Ovary (tissue), 9 donors: ENCODE data around the gene ANKRD1. TPM values are rescaled to one million over a fixed set of nuclear protein-coding genes. Genes with fewer than 3 reads are reported as not detected.
A peak's percentile ranks its signal among the peaks of the same experiment; 100 is the strongest.

Source experiments
- DNase-seq, 5 donors: peaks; one replicate each; pipeline ENCODE4 v3.0.0-alpha.2; 2019 to 2020
- H3K27ac ChIP-seq, 2 donors: fragments of 200-600 bp; one replicate each; pipeline versions ENCODE4 v1.5.1 to v1.8.0; 2019 to 2022
- H3K27me3 ChIP-seq: fragments of 200-600 bp; one replicate; pipeline ENCODE4 v1.8.0; 2022
- H3K36me3 ChIP-seq: fragments of 200-600 bp; sonication (generic); one replicate; pipeline ENCODE4 v1.5.1; 2019
- H3K4me1 ChIP-seq: one replicate; pipeline ENCODE4 v1.8.1; 2013; ENCODE audit warnings: mild to moderate bottlenecking, moderate library complexity; ENCODE audit not compliant: insufficient read depth
- H3K4me3 ChIP-seq: fragments of 200-600 bp; sonication (generic); one replicate; pipeline ENCODE4 v1.5.1; 2017
- H3K9me3 ChIP-seq, 2 donors: fragments of 200-600 bp in 1 of 2; sonication (generic) in 1 of 2; one replicate each; pipeline versions ENCODE4 v1.5.1 to v1.8.1; 2013 to 2019; ENCODE audit warnings: mild to moderate bottlenecking in 1 of 2, moderate library complexity in 1 of 2
- CTCF ChIP-seq, 3 donors: fragments of 450-650 bp in 2 of 3; fragments of 200-600 bp in 1 of 3; IDR thresholded peaks; one replicate each; pipeline versions ENCODE4 v1.5.1 to v1.8.0; 2016 to 2022; ENCODE audit warnings: antibody characterized with exemption in 3 of 3, mild to moderate bottlenecking in 1 of 3
- EP300 ChIP-seq: sonication (generic); formaldehyde crosslinking; IDR thresholded peaks from one replicate; pipeline ENCODE4 v1.6.1; 2017; ENCODE audit warnings: antibody characterized with exemption
- POLR2A ChIP-seq: fragments of 450-650 bp; IDR thresholded peaks from one replicate; pipeline ENCODE4 v1.6.1; 2017; ENCODE audit warnings: antibody characterized with exemption, mild to moderate bottlenecking, moderate library complexity
- WGBS, 3 donors: extraction: QIAGEN DNeasy Blood & Tissue Kit in 1 of 3; methylation state at CpG; one replicate each; pipeline versions ENCODE4 v1.1.5 to v1.1.7; 2013 to 2017; 5-methylcytosine and 5-hydroxymethylcytosine counted together
- intact Hi-C, 4 donors: fragments of 100-400 bp; cut with DNase I; formaldehyde crosslinking; loops; one replicate each; pipeline versions ENCODE4 v1.11.0 to v1.15.1; 2022 to 2023
- polyA plus RNA-seq, 2 donors: library from polyadenylated mRNA; stranded (reverse); fragments of 200-250 nt in 1 of 2; fragments of 350-450 nt in 1 of 2; fragmentation: Illumina TruSeq in 1 of 2; extraction: RNeasy Lipid Tissue Mini Kit (QIAGEN cat#74804) in 1 of 2; gene quantifications; one replicate each; pipeline ENCODE4 v1.2.3, GENCODE V29; 2013 to 2014
- small RNA-seq: library from RNA; depleted of rRNA; stranded (forward); fragments of <200 nt; gene quantifications from one replicate; pipeline ENCODE3, GENCODE V24; 2016
- total RNA-seq, 7 donors: library from RNA; depleted of rRNA in 2 of 7; stranded (reverse); fragments of >200 nt in 2 of 7; fragmentation: NEBNext Ultra II Directional in 3 of 7; extraction: Animal tissue kit (Norgen Biotek cat#: 25700) in 3 of 7; gene quantifications; one replicate each; pipeline versions ENCODE4 v1.1.0 to v1.2.4, GENCODE V29; 2016 to 2023
- donor health status: DM: no; HTN: no; CAD: no; lungs with moderate emphysema.
- donor health status: DM: no; HTN: no; CAD: no.
- donor health status: Bipolar disorder and iron deficiency.
- donor health status: DM: yes; HTN: yes; CAD: no.
- donor health status: DM: no; HTN: no; CAD: no.
- donor health status: DM: yes; HTN: yes; CAD: no.

Gene ANKRD1
- total and polyA plus RNA-seq, 9 donors = 0.27 to 0.84 (median 0.36) TPM; not detected in 4

GRCh38 chr10:90871279-90871765, 49.6 kb downstream of the ANKRD1 start:
- H3K27ac ChIP-seq = peak overlapping the region in 1 of 2 donors; percentile 54
- H3K4me1 ChIP-seq = no peaks in the 10 kb centered on the region
- intact Hi-C loops = no loop called here
- H3K36me3 ChIP-seq = no peaks in the 10 kb centered on the region
- no peaks in the 10 kb centered on the region for H3K9me3 ChIP-seq
- H3K27me3 ChIP-seq = no peaks in the 10 kb centered on the region
- peak in 4 of 5 donors; percentile 13 to 40 (median 28) for DNase-seq
- TF ChIP-seq CTCF (IDR thresholded peaks at IDR 0.05) (no peak), POLR2A (no peak), EP300 (no peak)
- 0 to 2% (median 1%) methylated on average over 14 of the region's 14 CpGs for WGBS, 3 donors
- peak overlapping the region; percentile 67 for H3K4me3 ChIP-seq

- H3K9me3 ChIP-seq = no peaks in the 10 kb centered on the region
- DNase-seq = no peak
- no peak overlapping the region for H3K4me3 ChIP-seq
- no peak for TF ChIP-seq CTCF (IDR thresholded peaks at IDR 0.05)
- TF ChIP-seq EP300 = no peak
- no peak for TF ChIP-seq POLR2A
- H3K4me1 ChIP-seq = no peaks in the 10 kb centered on the region
- intact Hi-C loops = loop anchor here in 1 of 4 donors (10.0 kb wide), 1 partner anchor 1071 kb away; no protein-coding TSS in a partner anchor
- no peaks in the 10 kb centered on the region for H3K27me3 ChIP-seq
- WGBS, 3 donors = 80 to 87% (median 85%) methylated on average over 4 of the region's 4 CpGs
- no peaks in the 10 kb centered on the region for H3K36me3 ChIP-seq
- H3K27ac ChIP-seq = no peak overlapping the region
Observed at GRCh38 chr10:90866050-90866598, 54.8 kb downstream of the ANKRD1 start.

- TF ChIP-seq EP300 (no peak), POLR2A (no peak), CTCF (IDR thresholded peaks at IDR 0.05) (no peak)
- no peak overlapping the region for H3K27ac ChIP-seq
- H3K27me3 ChIP-seq = no peaks in the 10 kb centered on the region
- WGBS, 3 donors = 24 to 26% (median 24%) methylated on average over 3 of the region's 3 CpGs
- no peaks in the 10 kb centered on the region for H3K36me3 ChIP-seq
- no peaks in the 10 kb centered on the region for H3K9me3 ChIP-seq
- H3K4me1 ChIP-seq = no peaks in the 10 kb centered on the region
- H3K4me3 ChIP-seq = no peak overlapping the region
- DNase-seq = no peak
- intact Hi-C loops = loop anchor here in 1 of 4 donors (10.0 kb wide), 1 partner anchor 1071 kb away; no protein-coding TSS in a partner anchor
Observed at GRCh38 chr10:90865401-90865800, 55.5 kb downstream of the ANKRD1 start.

- DNase-seq = no peak
- WGBS, 3 donors = 17 to 26% (median 21%) methylated on average over 2 of the region's 2 CpGs
- TF ChIP-seq EP300 (no peak), CTCF (IDR thresholded peaks at IDR 0.05) (peak in 2 of 3 donors; percentile 17 to 27)
- intact Hi-C loops = loop anchor here in 2 of 4 donors (5.0 to 10.0 kb wide), 2 partner anchors 1068 to 1071 kb away; no protein-coding TSS in a partner anchor
- H3K27ac ChIP-seq = no peak overlapping the region
- H3K4me3 ChIP-seq = no peak overlapping the region
- H3K4me1 ChIP-seq = no peaks in the 10 kb centered on the region
- H3K27me3 ChIP-seq = no peaks in the 10 kb centered on the region
- no peaks in the 10 kb centered on the region for H3K9me3 ChIP-seq
- H3K36me3 ChIP-seq = no peaks in the 10 kb centered on the region
Observed at GRCh38 chr10:90862908-90863514, 57.9 kb downstream of the ANKRD1 start.

Small RNAs within 50 kb of the gene (small RNA-seq; reads per million reads assigned to genes)
- not detected for gene RF00019
- gene RNU6-740P = not detected

Other genes starting within 250 kb of the ANKRD1 start
- under 1 TPM in 5 of 7 donors, not detected in 2; 0.11 to 0.35 (median 0.32) TPM for gene HTR7, start 63.0 kb downstream of the ANKRD1 start, total RNA-seq
- gene HTR7, start 63.0 kb downstream of the ANKRD1 start, polyA plus RNA-seq = under 1 TPM; 0.13 to 1.00 TPM
- 10 to 100 TPM; 20.9 to 35.1 (median 28.6) TPM for gene RPP30, start 49.1 kb downstream of the ANKRD1 start, total RNA-seq
- gene RPP30, start 49.1 kb downstream of the ANKRD1 start, polyA plus RNA-seq = 10 to 100 TPM; 25.6 to 34.1 TPM